WERI-Rb-1 (cell line): Measurements from ENCODE around the gene ZBTB21.
A peak's percentile ranks its signal among the peaks of the same experiment; 100 is the strongest.

ENCODE experiments used
- DNase-seq: peaks from one replicate; pipeline ENCODE4 v3.0.0-alpha.2; 2020
- H3K27ac ChIP-seq: fragments of 250-450 bp; sonication (Bioruptor Pico); 2 replicates; pipeline ENCODE4 v1.5.1; 2020; ENCODE audit warnings: mild to moderate bottlenecking, moderate library complexity
- H3K27me3 ChIP-seq: fragments of 250-450 bp; sonication (Bioruptor Pico); 2 replicates; pipeline ENCODE4 v1.5.1; 2021; ENCODE audit warnings: mild to moderate bottlenecking, low read depth, moderate library complexity; ENCODE audit not compliant: insufficient read depth, severe bottlenecking
- H3K36me3 ChIP-seq: fragments of 250-450 bp; sonication (Bioruptor Pico); 2 replicates; pipeline ENCODE4 v1.5.1; 2020; ENCODE audit warnings: mild to moderate bottlenecking, moderate library complexity
- H3K4me3 ChIP-seq: 2 replicates; pipeline ENCODE4 v1.5.1; 2011; ENCODE audit warnings: low read depth, mild to moderate bottlenecking, control low read depth, low read length
- H3K9me3 ChIP-seq: fragments of 250-450 bp; sonication (Bioruptor Pico); 2 replicates; pipeline ENCODE4 v1.5.1; 2021; ENCODE audit warnings: mild to moderate bottlenecking, moderate library complexity; ENCODE audit not compliant: severe bottlenecking
- CTCF ChIP-seq: IDR thresholded peaks from 2 replicates; pipeline ENCODE4 v1.5.1; 2011; ENCODE audit warnings: low read depth, mild to moderate bottlenecking, control low read depth, inconsistent platforms, low read length

Gene ZBTB21

GRCh38 chr21:42022906-42023305 is 12.7 kb upstream of the ZBTB21 start:
- Histone ChIP-seq H3K36me3 (no peaks in the 10 kb centered on the region), H3K27ac (no peak overlapping the region), H3K4me3 (no peak overlapping the region), H3K27me3 (no peaks in the 10 kb centered on the region), H3K9me3 (no peaks in the 10 kb centered on the region)
- no peak for TF ChIP-seq CTCF
- no peak for DNase-seq

GRCh38 chr21:42022091-42022430 is 11.9 kb upstream of the ZBTB21 start:
- no peak for TF ChIP-seq CTCF
- H3K27me3 ChIP-seq, result no peaks in the 10 kb centered on the region
- H3K27ac ChIP-seq, result no peak overlapping the region
- H3K4me3 ChIP-seq, result no peak overlapping the region
- H3K36me3 ChIP-seq, result no peaks in the 10 kb centered on the region
- no peak for DNase-seq
- no peaks in the 10 kb centered on the region for H3K9me3 ChIP-seq

GRCh38 chr21:42021371-42022090 is 11.4 kb upstream of the ZBTB21 start:
- peak; percentile 59 for DNase-seq
- H3K4me3 ChIP-seq, result no peak overlapping the region

GRCh38 chr21:42019706-42020105 is 9.5 kb upstream of the ZBTB21 start:
- no peak overlapping the region for H3K27ac ChIP-seq
- TF ChIP-seq CTCF, result no peak
- H3K9me3 ChIP-seq, result peaks cover 2% of the 10 kb centered on the region
- no peaks in the 10 kb centered on the region for H3K36me3 ChIP-seq
- no peak for DNase-seq
- H3K4me3 ChIP-seq, result no peak overlapping the region
- H3K27me3 ChIP-seq, result no peaks in the 10 kb centered on the region

More at GRCh38 chr21:42021371-42022090, 11.4 kb upstream of the ZBTB21 start:
- TF ChIP-seq CTCF, result no peak
- Histone ChIP-seq H3K27ac (no peak overlapping the region), H3K9me3 (no peaks in the 10 kb centered on the region), H3K27me3 (no peaks in the 10 kb centered on the region), H3K36me3 (no peaks in the 10 kb centered on the region)

GRCh38 chr21:42019101-42019605 is 9.0 kb upstream of the ZBTB21 start:
- no peak overlapping the region for H3K4me3 ChIP-seq
- no peak overlapping the region for H3K27ac ChIP-seq
- no peak for DNase-seq
- no peak for TF ChIP-seq CTCF
- no peaks in the 10 kb centered on the region for H3K27me3 ChIP-seq
- peaks cover 4% of the 10 kb centered on the region for H3K9me3 ChIP-seq
- no peaks in the 10 kb centered on the region for H3K36me3 ChIP-seq

- Histone ChIP-seq H3K4me3 (no peak overlapping the region), H3K36me3 (no peaks in the 10 kb centered on the region), H3K9me3 (peaks cover 4% of the 10 kb centered on the region), H3K27me3 (no peaks in the 10 kb centered on the region), H3K27ac (no peak overlapping the region)
- no peak for TF ChIP-seq CTCF
- no peak for DNase-seq
Observed at GRCh38 chr21:42017022-42017421, 6.9 kb upstream of the ZBTB21 start.
